ENCODE data around the gene CTNNA2. TPM values are rescaled to one million over a fixed set of nuclear protein-coding genes. Genes with fewer than 3 reads are reported as not detected.

The CTNNA2 gene
- total RNA-seq, 1 experiment from 2014 or later, result not detected

- ChIA-PET CTCF (no interaction called here), POLR2A (ENCODE audit: unreplicated experiment) (no interaction called here)
- H4K20me1 ChIP-seq (ENCODE audit: insufficient read depth), result no peaks in the 10 kb centered on the region
- TF ChIP-seq EZH2 (IDR thresholded peaks at IDR 0.05; ENCODE audit: low read depth), result no peak
- no peak for TF ChIP-seq CTCF (conservative IDR thresholded peaks at IDR 0.05)
- no peak overlapping the region for H2AFZ ChIP-seq
- H3K4me1 ChIP-seq (replicated peaks; ENCODE audit: insufficient read depth), result no peaks in the 10 kb centered on the region
- H3K27me3 ChIP-seq (ENCODE audit: insufficient read depth, low read depth), result peaks cover 18% of the 10 kb centered on the region; the same call in 1 of the 2 replicates
- intact Hi-C loops (cut with micrococcal nuclease; ENCODE audit: unreplicated experiment), result no loop called here
- no peaks in the 10 kb centered on the region for H3K36me3 ChIP-seq (ENCODE audit: low read depth)
- DNase-seq, result no peak
- H3K9me3 ChIP-seq (ENCODE audit: insufficient read depth, low read depth), result no peaks in the 10 kb centered on the region
- no peaks in the 10 kb centered on the region for H3K9me2 ChIP-seq (ENCODE audit: insufficient read depth)
- no peak overlapping the region for H3K27ac ChIP-seq
- H3K4me3 ChIP-seq, result no peak overlapping the region
- H3F3A ChIP-seq (ENCODE audit: insufficient read depth, low read depth), result no peaks in the 10 kb centered on the region
- no peak overlapping the region for H3K4me2 ChIP-seq
- no peaks in the 10 kb centered on the region for H3K79me2 ChIP-seq (ENCODE audit: low read depth)
- BruUV-seq (replicated peaks), result no TSS peak
These were observed 555.3 kb downstream of the CTNNA2 start for GRCh38 chr2:80068038-80068731.

- POLR2A ChIA-PET (ENCODE audit: unreplicated experiment), result no interaction called here
- Histone ChIP-seq H3K27me3 (ENCODE audit: insufficient read depth, low read depth) (peaks cover 18% of the 10 kb centered on the region; the same call in 1 of the 2 replicates), H3K9me2 (ENCODE audit: insufficient read depth) (no peaks in the 10 kb centered on the region), H3K4me3 (no peak overlapping the region), H4K20me1 (ENCODE audit: insufficient read depth) (no peaks in the 10 kb centered on the region), H3K79me2 (ENCODE audit: low read depth) (no peaks in the 10 kb centered on the region), H3K27ac (no peak overlapping the region), H3K9me3 (ENCODE audit: insufficient read depth, low read depth) (no peaks in the 10 kb centered on the region), H2AFZ (no peak overlapping the region), H3K36me3 (ENCODE audit: low read depth) (no peaks in the 10 kb centered on the region), H3K4me2 (no peak overlapping the region), H3F3A (ENCODE audit: insufficient read depth, low read depth) (no peaks in the 10 kb centered on the region), H3K4me1 (replicated peaks; ENCODE audit: insufficient read depth) (no peaks in the 10 kb centered on the region)
- intact Hi-C loops (cut with micrococcal nuclease; ENCODE audit: unreplicated experiment), result no loop called here
- CTCF ChIA-PET, result no interaction called here
- no peak for DNase-seq
- BruUV-seq (replicated peaks), result no TSS peak
- TF ChIP-seq EZH2 (IDR thresholded peaks at IDR 0.05; ENCODE audit: low read depth) (no peak), CTCF (conservative IDR thresholded peaks at IDR 0.05) (no peak)
These were observed 557.7 kb downstream of the CTNNA2 start for GRCh38 chr2:80070587-80070986.

GRCh38 chr2:80071941-80072340 is 559.1 kb downstream of the CTNNA2 start:
- no TSS peak for BruUV-seq (replicated peaks)

More at GRCh38 chr2:80071941-80072340, 559.1 kb downstream of the CTNNA2 start:
- DNase-seq, result no peak
- no peaks in the 10 kb centered on the region for H3K4me1 ChIP-seq (replicated peaks; ENCODE audit: insufficient read depth)
- H3F3A ChIP-seq (ENCODE audit: insufficient read depth, low read depth), result no peaks in the 10 kb centered on the region
- no peaks in the 10 kb centered on the region for H3K9me2 ChIP-seq (ENCODE audit: insufficient read depth)
- no peak overlapping the region for H3K4me2 ChIP-seq
- TF ChIP-seq CTCF (conservative IDR thresholded peaks at IDR 0.05) (no peak), EZH2 (IDR thresholded peaks at IDR 0.05; ENCODE audit: low read depth) (no peak)
- no peaks in the 10 kb centered on the region for H3K9me3 ChIP-seq (ENCODE audit: insufficient read depth, low read depth)
- H3K79me2 ChIP-seq (ENCODE audit: low read depth), result no peaks in the 10 kb centered on the region
- no peak overlapping the region for H3K27ac ChIP-seq
- no peaks in the 10 kb centered on the region for H3K36me3 ChIP-seq (ENCODE audit: low read depth)
- no peak overlapping the region for H3K4me3 ChIP-seq
- H2AFZ ChIP-seq, result no peak overlapping the region
- peaks cover 18% of the 10 kb centered on the region; the same call in 1 of the 2 replicates for H3K27me3 ChIP-seq (ENCODE audit: insufficient read depth, low read depth)
- CTCF ChIA-PET, result no interaction called here
- POLR2A ChIA-PET (ENCODE audit: unreplicated experiment), result no interaction called here
- H4K20me1 ChIP-seq (ENCODE audit: insufficient read depth), result no peaks in the 10 kb centered on the region
- intact Hi-C loops (cut with micrococcal nuclease; ENCODE audit: unreplicated experiment), result no loop called here

All from PC-9 (cell line).